Stimulated activated CD4-positive, alpha-beta T cell treated with anti-CD3 and anti-CD28 coated beads, Interleukin-1b, Interleukin-23, amount 100 ng/mL, for 1 hour (primary cell): ENCODE results near the gene SCIN.
"Not testable (repeated sequence)": the region's sequence is repeated elsewhere in the genome, so short reads cannot be mapped to it uniquely, and the experiment has no call there.

Experiments used
- DNase-seq, 2 donors: peaks; one replicate each; pipeline ENCODE4 v3.0.0-alpha.2; 2020; ENCODE audit warnings: low read depth in 2 of 2

Gene SCIN

DNA sequence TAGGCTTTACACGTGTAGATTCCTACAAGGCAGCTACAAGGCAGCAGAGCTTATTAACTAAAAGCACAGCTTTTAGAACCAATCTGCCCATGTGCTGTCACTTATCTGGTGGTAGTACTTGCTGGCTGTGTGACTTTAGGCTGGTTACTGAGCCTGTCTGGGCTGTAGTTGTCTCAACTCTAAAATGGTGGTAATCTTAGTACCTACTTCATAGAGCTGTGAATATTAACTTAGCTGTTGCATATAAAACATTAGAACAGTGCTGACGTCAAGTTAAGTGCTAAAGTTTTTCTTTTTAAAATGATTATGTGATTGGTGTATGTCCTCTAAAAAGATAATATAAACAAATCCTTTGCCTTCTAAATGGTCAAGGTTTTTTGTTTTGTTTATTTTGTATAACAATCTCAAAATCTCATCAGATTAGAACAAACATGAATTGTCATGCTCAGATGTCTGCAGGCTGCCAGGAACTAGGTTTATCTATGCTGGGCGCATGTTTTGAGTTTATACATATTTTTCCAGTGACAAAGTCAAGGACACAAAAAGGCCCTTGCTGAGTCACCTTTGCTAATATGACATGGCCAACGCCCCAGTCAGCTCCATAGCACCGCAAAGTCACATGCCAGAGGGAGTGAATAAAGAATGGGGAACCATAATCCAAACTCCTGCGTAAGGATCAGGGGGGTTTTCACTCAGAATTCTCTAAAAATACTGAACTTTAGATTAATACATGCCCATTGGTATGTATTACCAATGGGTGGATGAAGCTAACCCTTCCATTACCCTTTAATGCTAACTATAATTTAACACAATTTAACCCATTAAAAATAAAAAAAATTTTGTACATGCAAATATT is 77.1 kb downstream of the SCIN start:
- no peak for DNase-seq

DNA sequence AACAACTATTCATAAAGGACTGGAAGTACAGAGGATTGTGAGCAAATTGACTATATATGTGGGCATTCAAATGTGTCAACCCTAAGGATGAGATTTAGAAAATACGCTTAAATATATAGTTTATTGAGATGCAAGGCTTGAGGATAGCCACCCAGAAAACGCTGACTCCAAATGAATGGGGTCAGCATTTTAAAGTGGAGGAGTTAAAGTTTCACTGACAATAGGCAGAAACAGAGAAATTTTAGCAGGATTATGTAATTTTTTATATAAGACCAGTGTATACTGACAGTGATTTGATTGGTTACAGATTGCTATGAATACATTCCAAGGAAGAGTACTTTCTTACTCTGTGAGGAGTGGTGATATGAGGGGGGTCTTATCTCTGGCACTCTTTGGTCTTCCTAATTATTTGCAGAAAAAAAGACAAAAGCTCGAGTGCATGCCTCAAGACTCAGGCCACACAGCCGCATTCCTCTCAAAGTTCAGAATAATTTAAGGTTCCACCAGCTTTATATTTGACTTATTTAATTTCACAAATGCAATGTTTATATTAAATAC is 78.3 kb downstream of the SCIN start:
- no peak for DNase-seq

DNA sequence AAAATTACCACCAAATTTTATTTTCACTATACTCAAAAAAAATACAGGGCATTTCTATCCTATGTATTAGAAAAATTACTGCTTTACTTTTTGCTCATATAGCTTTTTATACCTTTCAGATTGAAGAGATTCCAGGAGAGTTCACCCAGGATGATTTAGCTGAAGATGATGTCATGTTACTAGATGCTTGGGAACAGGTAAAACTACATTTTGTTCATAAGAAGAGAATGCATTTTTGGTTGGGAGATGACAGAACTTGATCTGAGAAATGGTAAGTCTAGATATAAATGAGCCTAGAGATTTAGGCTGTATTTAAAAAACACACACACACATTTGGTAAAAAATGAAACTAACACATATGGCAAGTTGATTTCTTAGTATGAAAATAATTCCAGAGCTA is 78.8 kb downstream of the SCIN start:
- DNase-seq: no peak

DNA sequence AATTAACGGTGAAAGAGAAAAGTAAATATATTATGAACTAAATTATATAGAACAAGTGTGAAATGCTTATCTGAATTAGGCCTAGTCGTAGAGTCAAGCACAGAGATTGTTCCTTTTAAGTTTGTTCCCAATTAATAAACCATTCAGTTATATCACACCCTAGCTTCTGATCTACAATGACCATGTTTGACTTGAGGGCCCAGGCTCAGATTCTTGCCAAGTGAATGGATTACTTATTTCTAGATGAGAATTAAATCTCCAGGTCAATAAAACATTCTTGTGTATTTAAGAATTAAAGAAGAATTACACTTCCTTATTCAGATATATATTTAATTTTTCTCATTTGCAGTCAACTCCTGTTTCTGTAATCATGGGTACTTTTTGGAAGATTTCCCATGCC is 79.6 kb downstream of the SCIN start:
- no peak for DNase-seq

DNA sequence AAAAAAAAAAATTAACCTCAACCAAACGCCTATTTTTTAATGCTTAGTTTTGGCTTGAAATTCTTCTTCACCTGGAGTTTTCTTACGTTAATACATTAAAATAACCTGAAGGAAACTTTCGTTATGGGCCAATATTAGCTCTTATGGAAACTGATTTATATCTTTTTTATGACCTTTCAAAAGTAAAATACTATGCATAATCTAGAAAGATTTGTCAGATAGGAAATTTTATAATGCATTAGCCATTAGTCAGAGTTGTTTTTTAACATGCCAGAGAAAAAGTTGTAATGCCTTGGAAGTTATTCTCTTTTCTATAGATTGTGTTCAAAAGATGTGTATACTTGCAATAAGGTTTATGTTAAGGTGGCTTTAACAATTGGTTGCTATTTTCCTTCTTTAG is 82.6 kb downstream of the SCIN start:
- no peak for DNase-seq

DNA sequence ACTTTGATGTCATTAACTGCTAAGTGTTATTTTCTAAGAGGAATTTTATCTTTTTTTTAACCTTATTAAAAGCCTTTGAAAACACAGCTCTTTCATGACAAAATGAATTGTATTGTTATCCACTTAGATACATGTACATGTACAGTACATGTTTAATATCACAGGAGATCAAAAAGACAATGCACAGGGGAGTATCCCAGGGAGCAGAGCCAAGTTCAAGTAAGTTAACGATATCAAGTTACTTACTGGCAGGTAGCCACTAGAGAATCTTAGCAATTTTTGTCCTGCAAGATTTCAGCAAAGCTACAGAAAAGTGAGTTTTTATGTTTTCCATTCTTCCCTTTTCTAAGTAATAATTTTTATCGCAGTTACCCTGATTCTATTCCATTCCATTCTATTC is 83.0 kb downstream of the SCIN start:
- no peak for DNase-seq

DNA sequence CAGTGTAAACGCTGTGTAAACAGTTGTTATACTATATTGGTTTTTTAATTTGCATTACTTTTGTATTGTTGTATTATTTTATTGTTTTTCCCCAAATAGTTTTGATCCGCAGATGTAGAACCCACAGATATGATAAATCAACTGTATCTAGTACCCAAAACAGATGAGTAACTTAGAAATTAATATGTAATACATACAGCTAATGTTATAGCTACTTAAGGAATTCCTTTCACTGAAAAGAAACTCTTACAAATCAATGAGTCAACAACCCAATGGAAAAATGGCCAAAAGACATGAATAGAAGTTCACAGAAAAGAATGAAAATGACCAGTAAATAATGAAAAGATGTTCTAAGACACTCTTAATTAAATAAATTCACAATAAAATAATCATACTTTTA is 84.6 kb downstream of the SCIN start:
- DNase-seq: no peak

DNA sequence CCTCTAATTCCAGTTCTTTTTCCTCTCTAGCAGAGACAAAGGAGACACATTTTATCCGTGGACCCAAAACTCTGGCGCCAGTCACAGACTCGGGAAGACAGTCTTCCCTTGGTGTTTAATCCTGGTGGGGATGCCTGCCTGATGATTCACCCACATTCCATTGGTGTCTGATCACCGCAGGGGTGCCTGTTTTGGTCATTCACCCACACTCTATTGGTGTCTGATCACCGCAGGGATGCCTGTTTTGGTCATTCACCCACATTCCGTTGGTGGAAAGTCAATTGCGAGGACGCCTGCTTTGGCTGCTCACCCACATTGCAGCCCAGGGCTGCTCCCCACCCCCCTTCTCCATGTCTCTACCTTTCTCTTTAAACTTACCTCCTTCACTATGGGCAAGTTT is 89.9 kb downstream of the SCIN start:
- not testable (repeated sequence) for DNase-seq

DNA sequence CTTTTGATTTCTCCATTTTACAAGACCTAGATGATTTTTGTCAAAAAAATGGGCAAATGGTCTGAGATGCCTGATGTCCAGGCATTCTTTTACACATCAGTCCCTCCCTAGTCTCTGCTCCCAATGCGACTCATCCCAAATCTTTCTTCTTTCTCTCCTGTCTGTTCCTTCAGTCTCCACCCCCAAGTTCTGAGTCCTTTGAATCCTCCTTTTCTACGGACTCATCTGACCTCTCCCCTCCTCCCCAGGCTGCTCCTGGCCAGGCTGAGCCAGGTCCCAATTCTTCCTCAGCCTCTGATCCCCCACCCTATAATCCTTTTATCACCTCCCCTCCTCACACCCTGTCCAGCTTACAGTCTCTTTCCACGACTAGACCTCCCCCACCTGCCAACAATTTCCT is 90.5 kb downstream of the SCIN start:
- not testable (repeated sequence) for DNase-seq

DNA sequence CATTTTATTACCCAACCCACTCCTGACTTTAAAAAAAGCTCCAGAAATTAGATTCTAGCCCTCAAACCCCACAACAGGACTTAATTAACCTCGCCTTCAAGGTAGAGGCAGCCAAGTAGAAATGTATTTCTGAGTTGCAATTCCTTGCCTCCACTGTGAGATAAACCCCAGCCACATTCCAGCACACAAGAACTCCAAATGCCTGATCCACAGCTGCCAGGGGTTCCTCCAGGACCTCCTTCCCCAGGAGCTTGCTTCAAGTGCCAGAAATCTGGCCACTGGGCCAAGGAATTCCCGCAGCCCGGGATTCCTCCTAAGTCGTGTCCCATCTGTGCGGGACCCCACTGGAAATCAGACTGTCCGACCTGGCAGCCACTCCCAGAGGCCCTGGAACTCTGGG is 91.1 kb downstream of the SCIN start:
- no peak for DNase-seq

DNA sequence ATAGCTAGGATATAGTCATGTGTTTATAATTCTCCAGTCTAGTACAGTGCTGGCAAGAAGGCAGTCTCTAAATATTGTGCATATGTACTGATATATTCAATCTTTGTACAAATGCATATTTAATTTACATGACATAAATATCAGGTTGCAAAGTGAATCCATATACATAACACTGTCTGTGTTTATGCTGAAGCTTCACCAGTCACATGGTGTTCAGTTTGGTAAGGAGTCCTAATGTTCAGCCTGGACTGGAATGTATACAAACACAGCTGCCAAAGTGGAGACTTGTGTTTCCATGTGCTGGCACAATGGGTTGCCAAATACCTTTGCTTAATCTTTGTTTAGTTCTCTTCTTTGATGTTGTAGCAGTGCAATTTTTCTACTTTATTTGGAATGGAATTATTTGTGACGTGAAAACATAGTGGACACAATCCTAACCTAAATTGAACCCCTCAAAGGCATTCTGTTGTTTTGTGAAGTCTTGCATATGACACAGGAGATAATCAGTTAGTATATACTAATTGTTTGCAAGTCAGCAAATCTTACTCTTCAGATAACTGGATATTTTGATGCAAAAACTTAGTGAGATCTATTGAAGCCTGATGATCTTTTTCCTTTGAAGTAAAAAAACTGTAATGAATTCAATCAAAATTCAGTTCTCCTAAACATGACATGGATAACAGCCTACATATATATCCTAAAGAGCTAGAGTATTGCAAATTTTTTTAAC is 99.6 kb downstream of the SCIN start:
- no peak for DNase-seq

DNA sequence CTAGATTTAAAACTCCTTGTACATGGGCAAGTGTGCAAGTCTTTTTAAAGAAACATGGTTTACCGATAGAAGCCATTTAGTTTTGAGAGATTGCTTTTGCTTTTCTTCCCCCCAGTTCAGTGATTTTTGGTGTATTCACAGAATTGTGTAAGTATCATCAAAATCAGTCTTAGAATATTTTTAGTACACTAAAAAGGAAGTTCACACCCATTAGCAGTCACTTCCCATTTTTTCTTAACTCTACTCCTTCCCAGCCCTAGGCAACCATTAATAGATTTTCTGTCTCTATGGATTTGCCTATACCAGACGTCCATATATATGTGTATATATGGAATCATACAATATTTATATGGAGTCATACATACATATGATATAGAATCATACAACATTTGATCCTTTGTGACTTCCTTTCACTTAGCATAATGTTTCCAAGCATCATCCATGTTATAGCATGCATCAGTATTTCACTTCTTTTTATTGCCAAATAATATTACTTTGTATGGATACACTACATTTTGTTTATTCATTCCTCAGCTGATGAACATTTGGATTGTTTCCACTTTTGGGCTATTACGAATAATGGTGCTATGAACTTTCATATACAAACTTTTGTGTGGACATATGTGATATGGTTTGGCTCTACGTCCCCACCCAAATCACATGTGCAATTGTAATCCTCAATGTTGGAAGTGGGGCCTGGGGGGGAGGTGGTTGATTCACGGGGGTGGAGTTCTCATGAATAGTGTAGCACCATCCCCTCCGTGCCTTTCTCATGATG is 100.4 kb downstream of the SCIN start:
- DNase-seq: no peak

DNA sequence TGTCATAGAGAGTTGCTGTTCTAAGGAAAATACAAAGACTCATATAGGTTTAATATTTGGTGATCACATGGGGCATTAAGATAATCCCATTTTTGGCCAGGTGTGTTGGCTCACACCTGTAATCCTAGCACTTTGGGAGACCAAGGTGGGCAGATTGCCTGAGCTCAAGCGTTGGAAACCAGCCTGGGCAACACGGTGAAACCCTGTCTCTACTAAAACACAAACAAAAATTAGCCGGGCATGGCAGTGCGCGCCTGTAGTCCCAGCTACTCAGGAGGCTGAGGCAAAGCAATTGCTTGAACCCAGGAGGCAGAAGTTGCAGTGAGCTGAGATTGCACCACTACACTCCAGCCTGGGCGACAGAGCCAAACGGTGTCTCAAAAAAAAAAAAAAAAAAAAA is 102.9 kb downstream of the SCIN start:
- DNase-seq: not testable (repeated sequence)

DNA sequence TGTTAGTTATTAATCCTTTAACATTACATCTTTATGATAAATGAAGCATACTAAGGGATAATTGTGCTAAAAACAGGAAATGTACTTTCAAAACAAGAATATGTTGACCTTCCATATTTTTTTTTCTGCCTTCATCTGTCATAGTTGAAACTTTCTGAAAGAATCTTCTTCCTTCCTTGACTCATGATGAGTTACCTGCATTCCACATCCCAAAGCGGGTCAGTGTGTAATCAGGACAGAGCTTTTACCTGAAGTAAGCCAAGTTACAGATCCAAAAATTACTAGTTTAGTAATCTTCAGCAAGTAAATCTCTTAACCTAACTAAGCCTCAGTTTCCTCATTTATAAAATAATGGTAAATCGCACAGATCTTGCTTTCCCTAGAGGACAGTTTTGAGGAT is 103.5 kb downstream of the SCIN start:
- DNase-seq: no peak

DNA sequence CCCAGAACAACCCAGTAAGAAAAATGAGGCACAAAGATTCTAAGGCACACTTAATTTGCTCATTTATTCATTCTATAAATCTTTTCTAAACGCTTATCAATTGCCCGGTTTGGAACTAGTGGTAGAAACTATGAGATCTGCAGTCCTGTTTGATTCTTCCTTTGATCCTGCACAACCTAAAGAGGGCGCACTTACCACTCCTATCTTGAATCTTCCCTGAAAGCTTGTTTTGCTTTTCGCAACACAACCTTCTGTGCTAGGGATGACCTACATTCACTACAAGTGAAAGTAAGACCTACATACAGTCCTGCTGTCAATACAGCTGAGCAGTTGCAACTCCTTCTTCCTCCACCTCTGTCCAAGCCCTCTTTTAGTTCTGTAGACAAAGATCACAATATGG is 104.3 kb downstream of the SCIN start:
- DNase-seq: peak in 1 of 2 donors; percentile 15

DNA sequence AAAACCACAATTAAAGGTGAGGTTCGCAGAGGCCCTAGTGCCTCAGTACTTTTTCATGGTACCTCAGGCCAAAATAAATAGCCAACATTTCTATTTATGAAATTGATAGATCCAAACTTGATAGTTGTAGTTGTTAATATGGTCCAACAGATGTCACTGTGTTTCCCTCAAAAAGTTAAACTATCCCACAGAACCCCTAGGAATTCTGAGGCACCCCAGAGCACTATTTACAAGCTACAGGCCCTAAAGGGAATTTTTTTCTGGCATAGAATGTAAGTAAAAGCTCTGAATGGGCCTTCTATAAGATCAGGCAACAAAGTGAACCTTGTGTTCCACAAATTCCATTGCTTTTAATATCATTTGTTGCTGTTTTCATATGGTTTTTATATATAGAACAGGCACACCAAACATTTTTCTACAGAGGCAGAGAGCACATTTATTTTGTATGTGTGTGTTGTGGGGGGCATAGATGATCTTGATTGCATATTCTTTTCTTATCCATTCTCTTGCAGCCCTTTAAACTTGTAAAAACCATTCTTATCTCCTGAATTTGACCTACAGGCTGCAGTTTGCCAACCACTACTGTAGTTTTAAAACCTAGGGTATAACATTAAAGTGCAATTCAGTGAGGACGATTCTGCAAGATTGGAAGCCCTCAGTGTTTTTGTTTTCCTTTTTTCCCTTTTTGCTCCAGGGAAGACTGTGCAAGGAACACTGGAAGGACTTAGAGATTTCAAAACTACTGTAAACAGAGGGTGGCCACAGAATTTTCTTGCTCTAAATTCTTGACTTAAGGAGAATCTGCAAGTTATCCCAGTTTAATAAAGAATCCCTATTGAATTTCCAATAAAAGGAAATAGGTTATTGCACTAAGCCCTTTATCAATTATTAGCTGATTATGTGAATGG is 113.4 kb downstream of the SCIN start:
- DNase-seq: no peak

DNA sequence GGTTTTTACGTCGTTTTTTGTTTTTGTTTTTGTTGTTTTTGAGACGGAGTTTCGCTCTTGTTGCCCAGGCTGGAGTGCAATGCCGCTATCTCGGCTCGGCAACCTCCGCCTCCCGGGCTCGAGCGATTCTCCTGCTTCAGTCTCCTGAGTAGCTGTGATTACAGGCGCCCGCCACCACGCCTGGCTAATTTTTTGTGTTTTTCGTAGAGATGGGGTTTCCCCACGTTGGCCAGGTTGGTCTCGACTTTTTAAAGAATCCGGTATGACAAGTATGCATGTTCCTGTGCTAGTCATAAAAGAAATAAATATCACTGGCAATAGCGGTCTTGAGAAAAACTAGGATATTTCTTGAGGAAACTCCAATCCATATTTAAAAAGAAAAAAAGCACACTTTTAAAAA is 114.2 kb downstream of the SCIN start:
- no peak for DNase-seq

DNA sequence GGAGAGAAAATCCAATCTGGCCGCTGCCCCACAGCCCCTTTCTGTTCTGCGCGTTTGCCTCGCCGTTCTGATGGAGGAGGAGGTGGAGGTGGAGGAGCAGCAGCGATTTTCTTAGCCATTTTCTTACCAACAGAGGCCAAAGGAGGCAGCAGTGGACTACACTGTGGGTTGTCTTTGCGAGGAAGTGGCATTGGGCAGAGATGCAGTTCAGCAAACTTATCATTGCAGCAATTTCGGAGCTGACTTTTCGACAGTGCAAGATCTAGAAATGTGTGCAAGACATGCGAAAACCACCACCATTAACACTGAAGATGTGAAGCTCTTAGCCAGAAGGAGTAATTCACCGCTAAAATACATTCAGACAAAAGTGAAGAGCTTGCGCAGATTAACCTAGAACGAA is 115.0 kb downstream of the SCIN start:
- DNase-seq: peak in 1 of 2 donors; percentile 1

DNA sequence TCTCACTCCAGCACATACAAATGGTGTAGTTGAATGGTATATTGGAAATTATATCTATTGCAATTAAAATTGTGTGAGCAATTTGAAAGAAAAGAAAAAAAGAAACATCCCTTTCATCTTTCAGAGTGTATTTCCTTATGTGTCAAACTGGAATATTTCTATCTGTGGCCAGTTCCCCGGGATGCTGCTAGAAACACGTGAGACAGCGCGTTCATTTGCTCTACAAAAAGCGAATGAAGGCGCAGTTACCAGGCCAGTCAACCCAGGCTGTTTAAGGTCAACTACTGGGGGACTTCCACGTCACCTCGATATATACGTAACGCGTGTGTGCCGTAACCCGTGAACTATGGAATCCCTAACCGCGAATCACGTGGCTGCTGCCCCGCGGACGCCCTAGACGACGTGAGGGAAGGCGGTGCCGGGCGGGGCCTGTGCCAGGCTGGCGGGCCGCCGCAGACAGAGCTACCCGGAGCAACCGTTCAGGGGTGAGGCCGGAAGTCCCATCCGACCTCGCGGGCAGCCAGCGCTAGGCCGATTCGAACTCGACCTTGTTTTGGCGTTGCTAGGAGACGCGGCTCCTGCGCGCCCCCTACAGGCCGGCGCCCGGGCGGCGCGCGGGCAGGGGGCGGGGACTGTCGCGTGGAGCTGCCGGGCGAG is 115.8 kb downstream of the SCIN start:
- peak; percentile 90 to 91 for DNase-seq

DNA sequence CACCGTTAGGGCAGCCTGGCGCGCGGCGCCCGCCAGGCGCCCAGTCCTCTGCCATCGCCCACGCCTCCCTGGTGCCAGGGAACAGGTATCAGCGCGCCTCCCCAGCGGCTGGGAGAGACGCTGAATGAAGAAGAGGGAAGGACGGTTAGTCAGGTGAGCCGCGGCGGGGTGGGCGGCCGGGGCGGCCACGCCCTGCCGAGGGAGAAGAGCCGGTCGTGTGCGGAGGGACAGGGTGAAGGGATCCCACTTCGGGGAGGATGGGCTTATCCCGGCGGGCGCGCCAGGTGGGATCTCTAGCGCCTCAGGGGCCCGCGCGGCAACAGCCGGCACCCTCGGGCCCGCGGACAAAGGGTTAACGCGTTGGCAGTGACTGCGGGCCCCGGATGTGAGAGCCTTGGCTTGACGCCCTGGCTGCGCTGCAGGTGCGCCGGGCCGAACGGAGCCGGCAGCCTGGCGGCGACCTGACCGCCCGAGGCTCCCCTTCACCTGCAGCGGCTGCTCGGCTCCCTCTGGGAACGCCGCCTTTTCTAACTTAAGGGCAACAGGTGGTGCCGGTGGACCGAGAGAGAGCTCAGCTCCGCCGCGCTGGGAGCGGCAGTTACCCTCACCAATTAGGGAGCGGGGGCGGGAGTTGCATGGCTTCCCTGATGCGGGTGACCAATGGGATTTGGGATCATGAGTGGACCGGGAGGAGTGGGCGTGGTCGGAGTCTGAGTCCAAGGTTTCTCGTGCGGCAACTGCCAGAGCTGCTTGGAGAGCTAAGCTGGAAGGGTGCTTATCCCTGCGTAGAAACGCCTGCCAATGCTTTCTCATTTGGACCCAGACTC is 116.6 kb downstream of the SCIN start, which contains the start of gene ARL4A:
Gene ARL4A (plus strand): TSS at position 743 of the 827 bp plus-strand sequence. CDS start 622 bp downstream, outside the sequence.
- peak; percentile 63 to 70 for DNase-seq
